NB4 (cell line): ENCODE data around the gene TAF10.

Experiments used
- CTCF ChIP-seq: IDR thresholded peaks from one replicate; pipeline ENCODE4 v1.5.1; 2012; ENCODE audit warnings: low read depth, low read length
- MAX ChIP-seq: IDR thresholded peaks from 2 replicates; pipeline ENCODE4 v1.6.1; 2011; ENCODE audit warnings: low read depth, low read length

- TF ChIP-seq CTCF (no peak), MAX (no peak)
Observed at GRCh38 chr11:6650980-6651379, 39.0 kb upstream of the TAF10 start.
